Prostate gland (tissue), 2 donors: ENCODE measurements around the gene C19orf85.

Source experiments
- CTCF ChIP-seq, 4 experiments: fragments of 200-600 bp in 2 of 4; fragments of 450-650 bp in 2 of 4; sonication (generic) in 2 of 4; IDR thresholded peaks; 1 replicate in 3 of 4; 2 replicates in 1 of 4; pipeline ENCODE4 v1.5.1; 2016 to 2019; ENCODE audit warnings: antibody characterized with exemption in 4 of 4, mild to moderate bottlenecking in 2 of 4, moderate library complexity in 2 of 4
- POLR2A ChIP-seq: fragments of 450-650 bp; IDR thresholded peaks from one replicate; pipeline ENCODE4 v1.6.1; 2016; ENCODE audit warnings: antibody characterized with exemption, mild to moderate bottlenecking

GRCh38 chr19:55479451-55480230 lies 15.1 kb upstream of the C19orf85 start:
- TF ChIP-seq CTCF (IDR thresholded peaks at IDR 0.05), result no peak
- TF ChIP-seq POLR2A, result no peak
